Activated CD8-positive, alpha-beta memory T cell treated with anti-CD3 and anti-CD28 coated beads, Interleukin-2, amount 50 U/mL, for 24 hours (primary cell): ENCODE measurements around the gene EPHA1.

Experiments used
- DNase-seq: peaks from one replicate; pipeline ENCODE4 v3.0.0-alpha.2; 2020; ENCODE audit errors: extremely low read depth

EPHA1 gene

DNA sequence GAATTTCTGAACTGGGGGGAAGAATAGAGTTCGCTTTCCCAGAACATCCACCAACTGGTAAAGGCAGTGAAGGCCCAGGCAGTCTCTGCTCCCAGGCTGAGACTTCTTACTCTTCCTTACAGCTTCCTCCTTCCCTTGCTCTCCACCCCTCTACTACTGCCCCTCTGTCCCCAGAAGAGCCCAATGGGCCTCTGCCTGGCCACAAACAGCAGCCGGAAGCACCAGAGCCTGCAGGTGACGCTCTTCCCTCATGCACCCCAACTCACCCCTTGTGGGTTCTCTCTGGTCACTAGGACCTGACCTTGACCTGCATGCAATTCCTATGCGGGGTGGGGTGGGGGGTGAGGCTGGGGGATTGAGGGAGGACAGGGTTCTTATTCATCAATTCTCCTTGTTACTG lies 62.6 kb downstream of the EPHA1 start:
- no peak for DNase-seq

DNA sequence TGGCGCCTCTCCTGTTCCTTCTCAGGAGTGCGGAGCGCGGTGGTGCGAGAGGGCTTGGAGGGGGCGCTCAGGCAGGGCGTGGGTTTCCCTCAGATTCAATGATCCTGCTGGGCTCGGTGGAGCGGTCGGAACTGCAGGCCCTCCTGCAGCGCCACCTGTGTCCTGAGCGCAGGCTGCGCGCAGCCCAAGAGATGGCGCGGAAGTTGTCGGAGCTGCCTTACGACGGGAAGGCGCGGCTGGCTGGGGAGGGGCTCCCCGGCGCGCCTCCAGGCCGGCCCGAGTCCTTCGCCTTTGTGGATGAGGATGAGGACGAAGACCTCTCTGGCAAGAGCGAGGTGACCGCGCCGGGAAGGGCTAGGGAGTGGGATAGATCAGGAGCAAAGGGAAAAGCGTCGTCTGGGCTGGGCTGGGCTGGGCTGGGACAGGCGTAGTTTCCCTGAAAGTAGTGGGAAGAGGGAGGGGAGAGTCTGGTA lies 63.2 kb downstream of the EPHA1 start:
- DNase-seq, result peak; percentile 31

GRCh38 chr7:143343596-143343995 lies 65.1 kb downstream of the EPHA1 start:
- no peak for DNase-seq

- no peak for DNase-seq
Observed at GRCh38 chr7:143341842-143342241, 66.8 kb downstream of the EPHA1 start.
